HG03558 (cell line): ENCODE data around the gene GLUD2.

Experiments
- ATAC-seq: cut with Tn5 transposase; IDR thresholded peaks from one replicate; pipeline ENCODE4 v1.9.1; 2021; ENCODE audit warnings: moderate number of reproducible peaks; ENCODE audit not compliant: unreplicated experiment; ENCODE audit errors: extremely low read depth

GLUD2 gene

DNA sequence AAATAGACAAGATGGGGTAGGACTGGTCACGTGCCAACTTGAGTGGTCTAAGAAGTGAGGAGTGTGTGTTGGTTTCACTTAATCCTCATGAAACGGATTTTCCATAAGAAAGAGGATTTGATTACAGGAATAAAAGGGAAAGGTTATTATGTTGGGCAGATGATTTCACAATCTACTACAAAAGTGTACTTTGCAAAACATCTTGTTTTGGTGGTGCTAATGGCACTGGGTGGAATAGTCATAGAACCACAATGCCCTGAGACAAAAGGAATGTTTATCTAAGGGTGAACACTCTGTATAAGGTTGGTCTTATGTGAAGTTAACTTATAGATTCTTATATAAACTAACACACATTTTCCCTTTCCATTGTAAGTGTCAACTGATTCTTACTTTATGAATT lies 45.6 kb downstream of the GLUD2 start:
- ATAC-seq: no peak
